ENCODE results near the gene SPDYE2B. TPM values are rescaled to one million over a fixed set of nuclear protein-coding genes. Genes with fewer than 3 reads are reported as not detected.
"Not testable (repeated sequence)": the region's sequence is repeated elsewhere in the genome, so short reads cannot be mapped to it uniquely, and the experiment has no call there.

SPDYE2B gene
- total and polyA plus RNA-seq, 12 donors: not detected

DNA sequence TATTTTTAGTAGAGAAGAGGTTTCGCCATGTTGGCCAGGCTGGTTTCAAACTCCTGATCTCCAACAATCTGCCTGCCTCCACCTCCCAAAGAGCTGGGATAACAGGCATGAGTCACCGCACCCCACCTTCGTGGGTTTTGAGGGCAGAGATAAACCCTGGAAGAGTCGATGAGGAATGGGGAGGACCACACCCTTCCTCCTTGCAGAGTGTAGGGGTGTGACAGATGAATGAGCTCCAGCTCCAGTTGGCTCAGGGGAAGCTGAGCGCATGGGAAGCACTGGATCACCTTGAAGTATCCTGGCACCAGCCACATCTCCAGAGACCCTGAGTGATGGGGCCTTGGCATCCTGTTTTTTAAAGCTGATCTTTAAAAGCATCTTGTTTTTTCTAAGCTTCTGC, 32.4 kb downstream of the SPDYE2B start:
- H3K27ac ChIP-seq; ATAC-seq; H3K27me3 ChIP-seq; DNase-seq; intact Hi-C loops (cut with DNase I); H3K9me3 ChIP-seq; H3K36me3 ChIP-seq; H3K4me3 ChIP-seq; H3K4me1 ChIP-seq: not testable (repeated sequence)
- WGBS, 2 donors: no CpG with 5 or more reads among the region's 5 CpGs

DNA sequence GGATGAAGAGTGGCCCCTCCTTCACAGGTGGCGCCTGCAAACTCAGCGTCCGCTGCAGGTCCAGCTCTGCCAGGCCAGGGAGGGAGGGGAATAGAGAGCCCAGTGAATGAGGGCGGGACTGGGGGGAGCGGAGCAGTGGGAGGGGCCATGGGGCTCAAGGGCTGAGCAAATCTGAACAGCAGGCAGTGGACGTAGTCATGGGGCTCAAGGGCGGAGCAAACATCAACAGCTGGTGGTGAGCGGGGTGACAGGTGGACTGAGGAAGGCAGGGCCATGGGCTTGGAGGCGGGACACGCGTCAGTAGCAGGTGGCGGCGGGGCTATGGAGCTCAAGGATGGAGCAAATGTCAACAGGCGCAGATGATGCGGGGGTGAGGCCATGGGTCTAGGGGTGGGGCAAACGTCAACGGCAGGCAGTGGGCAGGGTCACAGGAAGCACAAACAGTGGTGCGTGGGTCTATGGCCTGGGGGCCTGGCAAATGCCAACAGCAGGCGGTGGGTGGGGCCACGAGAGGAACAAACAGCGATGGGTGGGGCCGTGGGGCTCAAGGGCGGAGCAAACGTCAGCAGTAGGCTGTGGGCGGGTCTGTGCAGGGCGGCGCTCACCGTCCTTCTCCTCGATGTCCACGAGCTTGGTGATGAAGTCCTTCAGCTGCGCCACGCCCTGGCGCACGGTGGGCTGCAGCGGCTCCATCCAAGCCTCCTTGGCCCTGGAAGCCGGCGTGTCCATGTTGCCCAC, 38.3 kb downstream of the SPDYE2B start:
- ATAC-seq: peak; percentile 86 to 95 (median 91)
- H3K4me3 ChIP-seq; H3K4me1 ChIP-seq; intact Hi-C loops (cut with DNase I); H3K9me3 ChIP-seq; DNase-seq; H3K36me3 ChIP-seq; H3K27ac ChIP-seq: not testable (repeated sequence)
- no CpG with 5 or more reads among the region's 37 CpGs for WGBS, 2 donors
- peaks cover 0 to 10% (median 0%) of the 10 kb centered on the region in 7 donors for H3K27me3 ChIP-seq

DNA sequence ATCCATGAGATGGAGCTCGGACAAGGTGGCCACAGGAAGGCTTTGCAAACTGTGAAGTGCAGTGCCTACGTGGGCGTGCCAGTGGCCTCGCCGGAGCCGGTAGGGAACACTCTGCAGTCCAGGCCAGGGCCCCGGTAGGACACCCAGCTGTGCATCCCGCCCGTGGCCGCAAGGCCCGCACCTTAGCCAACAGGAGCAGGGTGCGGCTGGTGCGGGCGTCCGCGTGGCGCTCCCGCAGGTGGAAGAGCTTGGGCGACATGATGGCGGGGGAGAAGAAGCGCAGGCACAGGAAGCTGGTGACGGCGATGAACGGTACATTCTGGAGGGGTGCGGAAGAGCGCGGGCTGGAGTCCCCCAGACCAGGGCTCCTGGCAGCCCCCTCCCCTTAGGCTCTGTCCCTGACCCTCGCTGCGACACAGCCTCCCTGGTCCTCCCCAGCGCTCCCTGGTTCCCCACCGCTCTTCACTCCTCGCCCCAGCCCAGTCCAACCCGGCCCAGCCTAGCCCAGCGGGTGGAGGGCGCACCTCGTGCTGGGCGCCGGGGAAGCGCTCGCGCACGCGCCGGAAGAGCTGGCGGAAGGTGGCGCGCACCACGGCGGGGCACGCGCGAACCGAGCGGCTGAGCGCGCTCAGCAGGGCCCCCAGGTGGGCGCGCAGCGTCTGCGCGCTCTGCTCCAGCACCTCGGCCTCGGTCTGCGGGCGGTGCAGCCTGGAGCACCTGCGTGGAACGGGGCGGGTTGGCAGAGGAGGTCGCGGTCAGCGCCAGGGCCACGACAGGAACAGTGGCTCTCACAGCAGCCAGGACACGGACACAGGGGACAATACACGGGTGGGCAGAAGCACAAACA, 39.5 kb downstream of the SPDYE2B start:
- DNase-seq; H3K36me3 ChIP-seq; H3K27ac ChIP-seq; intact Hi-C loops (cut with DNase I); H3K9me3 ChIP-seq; H3K4me1 ChIP-seq: not testable (repeated sequence)
- Histone ChIP-seq H3K27me3 (peaks cover 0 to 10% (median 0%) of the 10 kb centered on the region in 7 donors), H3K4me3 (peak overlapping the region in 1 of 10 donors; percentile 28)
- 56% methylated on average over 14 of the region's 74 CpGs; no CpG with 5 or more reads in 1 of the 2 donors for WGBS, 2 donors
- peak in 7 of 8 donors; percentile 13 to 59 (median 44) for ATAC-seq

DNA sequence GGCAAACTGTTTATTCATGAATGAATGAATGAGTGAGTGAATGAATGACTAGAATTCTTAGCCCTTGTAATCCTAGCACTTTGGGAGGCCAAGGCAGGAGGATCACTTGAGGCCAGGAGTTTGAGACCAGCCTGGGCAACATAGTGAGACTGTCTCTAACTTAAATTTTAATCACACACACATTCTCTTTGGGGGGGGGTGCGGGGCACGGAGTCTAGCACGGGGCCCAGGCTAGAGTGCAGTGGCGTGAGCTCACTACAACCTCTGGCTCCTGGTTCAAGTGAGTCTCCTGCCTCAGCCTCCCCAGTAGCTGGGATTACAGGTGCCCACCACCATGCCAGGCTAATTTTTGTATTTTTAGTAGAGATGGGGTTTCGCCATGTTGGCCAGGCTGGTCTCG, 40.5 kb downstream of the SPDYE2B start:
- H3K27ac ChIP-seq; H3K9me3 ChIP-seq; H3K4me3 ChIP-seq; intact Hi-C loops (cut with DNase I); ATAC-seq; H3K36me3 ChIP-seq; H3K4me1 ChIP-seq; DNase-seq: not testable (repeated sequence)
- 88 to 90% methylated on average over 4 of the region's 6 CpGs for WGBS, 2 donors
- peaks cover 0 to 10% (median 0%) of the 10 kb centered on the region in 7 donors for H3K27me3 ChIP-seq

- H3K4me1 ChIP-seq; H3K9me3 ChIP-seq; intact Hi-C loops (cut with DNase I); H3K27ac ChIP-seq; H3K36me3 ChIP-seq; H3K4me3 ChIP-seq; DNase-seq; ATAC-seq: not testable (repeated sequence)
- H3K27me3 ChIP-seq: peaks cover 0 to 10% (median 0%) of the 10 kb centered on the region in 7 donors
- 63 to 64% methylated on average over 2 of the region's 2 CpGs for WGBS, 2 donors
Measured at GRCh38 chr7:102694008-102694407, 43.9 kb downstream of the SPDYE2B start.

GRCh38 chr7:102695033-102695552, 45.0 kb downstream of the SPDYE2B start:
- peaks cover 0 to 10% (median 0%) of the 10 kb centered on the region in 7 donors for H3K27me3 ChIP-seq
- DNase-seq; H3K4me1 ChIP-seq; H3K4me3 ChIP-seq; ATAC-seq; H3K9me3 ChIP-seq; H3K27ac ChIP-seq; H3K36me3 ChIP-seq; intact Hi-C loops (cut with DNase I): not testable (repeated sequence)
- WGBS, 2 donors: 50 to 51% methylated on average over 1 of the region's 3 CpGs

DNA sequence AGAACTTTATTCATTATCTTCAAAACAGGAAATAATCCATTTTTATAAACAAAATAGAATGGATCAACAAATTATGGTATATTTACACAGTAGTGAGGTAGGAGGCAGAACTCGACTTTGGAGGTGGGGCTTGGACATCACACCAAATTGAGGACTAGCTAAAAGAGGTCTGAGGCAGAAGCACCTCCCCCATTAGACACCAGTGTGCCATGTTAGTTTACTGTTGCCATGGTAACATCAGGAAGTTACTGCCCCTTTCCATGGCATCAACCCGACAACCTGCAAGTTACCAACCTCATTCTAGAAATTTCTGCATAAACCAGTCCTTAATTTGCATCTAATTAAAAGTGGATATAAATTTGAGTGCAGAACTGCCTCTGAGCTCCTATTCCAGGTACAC, 45.9 kb downstream of the SPDYE2B start:
- DNase-seq; ATAC-seq; H3K4me1 ChIP-seq; H3K4me3 ChIP-seq; H3K27ac ChIP-seq; H3K36me3 ChIP-seq; intact Hi-C loops (cut with DNase I); H3K9me3 ChIP-seq: not testable (repeated sequence)
- peaks cover 0 to 15% (median 0%) of the 10 kb centered on the region in 7 donors for H3K27me3 ChIP-seq
- 55 to 63% methylated on average over 1 of the region's 2 CpGs for WGBS, 2 donors

DNA sequence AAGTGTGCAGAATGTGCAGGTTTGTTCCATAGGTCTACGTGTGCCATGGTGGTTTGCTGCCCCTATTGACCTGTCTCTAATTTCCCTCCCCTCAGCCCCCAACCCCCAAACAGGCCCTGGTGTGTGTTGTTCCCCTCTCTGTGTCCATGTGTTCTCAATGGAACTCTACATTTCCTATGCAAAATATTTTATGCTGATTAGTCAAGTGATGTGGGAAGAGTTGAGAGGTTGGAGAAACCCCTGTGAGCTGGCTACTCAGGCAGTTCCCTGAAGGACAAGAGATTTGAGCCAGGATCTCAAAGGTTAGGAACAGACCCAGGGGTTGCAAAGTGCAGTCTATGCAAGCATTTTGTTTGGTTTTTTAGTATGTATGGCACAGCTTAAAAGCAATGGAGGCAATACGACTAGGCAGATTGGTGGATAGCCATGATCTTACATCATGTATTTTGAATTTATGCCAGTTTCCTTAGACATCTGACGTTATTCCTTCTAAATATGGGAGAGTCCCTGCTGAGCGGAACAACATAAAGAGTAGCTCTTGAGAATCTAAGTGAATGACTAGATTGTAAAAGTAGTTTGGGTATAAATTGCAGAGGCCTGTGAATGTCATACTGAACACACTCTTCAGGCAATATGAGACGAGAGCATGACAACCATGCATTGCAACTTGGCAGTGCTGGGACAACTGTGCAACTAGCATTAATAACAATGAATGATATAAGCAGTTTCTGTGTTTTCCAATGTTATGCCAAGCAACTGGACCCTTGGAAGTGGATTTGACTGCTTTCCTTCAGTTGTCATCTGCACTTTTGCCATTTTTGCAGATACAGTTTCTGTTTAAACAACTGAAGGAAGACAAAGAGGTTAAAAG, 47.8 kb downstream of the SPDYE2B start:
- ATAC-seq; H3K9me3 ChIP-seq; H3K27me3 ChIP-seq; intact Hi-C loops (cut with DNase I); DNase-seq; H3K36me3 ChIP-seq; H3K27ac ChIP-seq; H3K4me3 ChIP-seq; H3K4me1 ChIP-seq: not testable (repeated sequence)
- 54 to 69% methylated on average over 5 of the region's 5 CpGs for WGBS, 2 donors

DNA sequence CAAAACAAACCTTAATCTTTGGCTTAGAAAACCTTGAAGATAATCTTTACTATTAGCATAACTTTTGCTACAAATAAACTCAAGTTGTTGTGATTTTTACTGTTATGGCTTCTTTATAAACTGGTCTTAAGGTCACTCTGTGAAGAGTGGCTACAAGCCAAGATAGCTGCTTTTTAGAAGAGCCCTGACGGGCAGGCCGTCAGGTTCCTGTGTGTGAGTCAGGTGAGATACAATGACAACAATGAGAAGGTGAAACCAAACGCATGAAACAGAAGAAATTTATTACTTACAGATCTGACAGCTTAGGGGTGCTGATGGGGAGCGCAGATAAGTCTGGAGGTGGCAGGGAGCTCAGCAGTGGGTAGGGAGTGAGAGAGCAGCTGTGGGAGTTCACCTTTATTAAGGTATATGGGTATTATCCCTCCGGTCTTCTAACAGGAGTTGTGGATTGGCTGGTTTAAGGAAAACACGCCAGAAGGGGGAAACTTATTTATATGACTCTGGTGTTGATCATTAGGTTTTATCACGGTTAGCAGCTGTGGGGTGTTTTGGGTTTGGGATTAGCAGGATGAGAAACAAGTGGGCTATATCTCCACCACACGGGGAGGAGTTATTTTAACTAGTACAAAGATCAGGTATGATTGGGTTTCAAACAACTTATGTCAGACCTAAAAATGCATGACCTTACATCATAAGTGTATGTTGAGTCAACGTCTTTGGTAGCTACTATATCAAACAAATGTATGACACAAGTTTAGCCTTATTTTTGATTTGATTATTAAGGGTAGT, 49.0 kb downstream of the SPDYE2B start:
- 68 to 79% methylated on average over 9 of the region's 9 CpGs for WGBS, 2 donors
- H3K36me3 ChIP-seq; H3K4me1 ChIP-seq; intact Hi-C loops (cut with DNase I); DNase-seq; H3K9me3 ChIP-seq; H3K27me3 ChIP-seq; H3K27ac ChIP-seq; H3K4me3 ChIP-seq; ATAC-seq: not testable (repeated sequence)

All from heart right ventricle (tissue), 16 donors.